CD4-positive, CD25-positive, alpha-beta regulatory T cell (primary cell): ENCODE measurements around the gene WNK4. TPM values are rescaled to one million over a fixed set of nuclear protein-coding genes. Genes with fewer than 3 reads are reported as not detected.
"Not testable (repeated sequence)": the region's sequence is repeated elsewhere in the genome, so short reads cannot be mapped to it uniquely, and the experiment has no call there.

Source experiments
- ATAC-seq, 2 donors: fragments of 150-1000 bp; cut with Tn5 transposase; one replicate each; pipeline ENCODE4 v1.10.0; 2021; ENCODE audit warnings: low read depth in 2 of 2, moderate number of reproducible peaks in 2 of 2, moderate library complexity in 1 of 2
- DNase-seq, 3 donors: peaks; one replicate each; pipeline versions ENCODE4 v3.0.0 to v3.0.0-alpha.2; 2012 to 2022; ENCODE audit warnings: mixed read lengths in 1 of 3
- H3K27ac ChIP-seq: one replicate; pipeline ENCODE4 v1.7.0; 2013; ENCODE audit warnings: mild to moderate bottlenecking, low read length; ENCODE audit not compliant: insufficient read depth, poor library complexity, severe bottlenecking
- H3K27me3 ChIP-seq: one replicate; pipeline ENCODE4 v1.7.0; 2013; ENCODE audit warnings: low read length; ENCODE audit not compliant: control insufficient read depth, insufficient read depth
- H3K36me3 ChIP-seq: one replicate; pipeline ENCODE4 v1.7.0; 2013; ENCODE audit warnings: mild to moderate bottlenecking, low read length, moderate library complexity; ENCODE audit not compliant: control insufficient read depth, insufficient read depth
- H3K4me1 ChIP-seq: 2 replicates; pipeline ENCODE4 v1.7.0; 2013; ENCODE audit warnings: mild to moderate bottlenecking, low read length; ENCODE audit not compliant: insufficient read depth, control insufficient read depth, poor library complexity, severe bottlenecking
- H3K4me3 ChIP-seq: one replicate; pipeline ENCODE4 v1.7.0; 2013; ENCODE audit warnings: low read depth, mild to moderate bottlenecking, low read length, moderate library complexity
- H3K9me3 ChIP-seq, 2 experiments: 1 replicate in 1 of 2; 2 replicates in 1 of 2; pipeline ENCODE4 v1.7.0; 2013; ENCODE audit warnings: low read length in 2 of 2, mild to moderate bottlenecking in 1 of 2, moderate library complexity in 1 of 2; ENCODE audit not compliant: control insufficient read depth in 2 of 2
- H3K27ac Mint-ChIP-seq, 3 donors: one replicate each; pipeline ENCODE4 v1.8.0; 2020 to 2022; ENCODE audit warnings: mild to moderate bottlenecking in 3 of 3, mixed read lengths in 3 of 3, moderate library complexity in 2 of 3
- H3K27me3 Mint-ChIP-seq: one replicate; pipeline ENCODE4 v1.8.0; 2022; ENCODE audit warnings: mild to moderate bottlenecking, mixed read lengths
- H3K36me3 Mint-ChIP-seq: one replicate; pipeline ENCODE4 v1.8.0; 2020; ENCODE audit warnings: mixed read lengths
- H3K4me1 Mint-ChIP-seq, 4 donors: one replicate each; pipeline ENCODE4 v1.8.0; 2020 to 2022; ENCODE audit warnings: mixed read lengths in 4 of 4, mild to moderate bottlenecking in 1 of 4
- H3K4me3 Mint-ChIP-seq, 4 donors: one replicate each; pipeline ENCODE4 v1.8.0; 2020 to 2022; ENCODE audit warnings: mild to moderate bottlenecking in 4 of 4, mixed read lengths in 4 of 4, moderate library complexity in 3 of 4
- H3K9me3 Mint-ChIP-seq, 7 donors: one replicate each; pipeline ENCODE4 v1.8.0; 2020 to 2022; ENCODE audit warnings: mixed read lengths in 7 of 7, mild to moderate bottlenecking in 3 of 7, moderate library complexity in 2 of 7
- polyA plus RNA-seq, 4 donors: library from polyadenylated mRNA; unstranded; fragments of 300-500 nt; fragmentation: Illumina TruSeq; gene quantifications; one replicate each; pipeline ENCODE4 v1.2.3, GENCODE V29; 2021
- total RNA-seq: library from RNA; stranded (reverse); gene quantifications from one replicate; pipeline ENCODE4 v1.2.3, GENCODE V29; 2022

The WNK4 gene
- total and polyA plus RNA-seq, 5 donors from 2014 or later, result 0.09 TPM; not detected in 4

DNA sequence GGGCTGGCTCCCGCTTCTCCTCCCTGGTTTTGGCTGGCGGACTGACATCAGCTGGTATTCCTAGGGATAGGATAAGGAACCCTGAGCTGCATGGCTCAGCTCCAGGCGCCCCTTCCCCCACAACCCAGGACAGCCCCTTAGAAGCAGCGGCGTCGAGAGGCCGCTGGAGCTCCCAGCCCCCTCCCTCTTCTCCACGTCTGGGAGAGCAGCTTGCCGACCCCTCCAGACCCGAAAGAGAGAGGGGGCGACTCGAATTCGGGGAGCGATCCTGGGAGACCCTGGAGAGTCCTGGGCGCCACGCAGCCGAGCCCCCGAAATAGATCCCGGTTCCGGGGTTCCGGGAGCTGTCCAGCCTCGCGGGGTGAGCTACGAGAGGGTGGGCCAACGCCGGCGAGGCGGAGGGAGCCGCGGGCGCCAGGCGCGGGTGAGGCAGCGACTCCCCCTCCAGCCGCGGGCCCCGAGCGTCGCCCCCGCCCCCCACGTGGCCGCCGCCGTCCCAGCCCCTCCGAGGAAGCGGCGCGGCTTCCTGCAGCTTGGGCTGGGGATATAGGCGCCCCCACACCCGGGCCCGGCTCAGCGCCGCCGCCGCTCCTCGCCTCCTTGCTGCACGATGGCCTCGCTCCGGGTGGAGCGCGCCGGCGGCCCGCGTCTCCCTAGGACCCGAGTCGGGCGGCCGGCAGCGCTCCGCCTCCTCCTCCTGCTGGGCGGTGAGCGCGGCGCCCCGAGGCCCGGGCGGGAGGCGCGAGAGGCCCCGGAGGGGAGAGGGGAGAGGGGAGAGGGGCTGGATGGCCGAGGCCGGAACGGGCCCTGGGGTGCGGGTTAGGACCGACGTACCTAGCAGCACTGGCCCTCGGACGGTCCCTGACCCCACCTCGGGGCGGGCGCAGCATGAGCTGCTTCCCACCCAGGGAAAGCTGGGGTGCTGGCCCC lies 19.5 kb upstream of the WNK4 start, which contains the start of gene RAMP2:
Gene RAMP2, plus strand, starts transcription at position 576 of the 930 bp plus-strand sequence. Its CDS starts 35 bp downstream, at position 611.
- Histone ChIP-seq H3K27ac (no peak within 1 kb of the TSS), H3K4me1 (peaks cover 14% of the 10 kb centered on the region), H3K4me3 (no peak within 1 kb of the TSS), H3K36me3 (no peaks in the 10 kb centered on the region), H3K9me3 (no peaks in the 10 kb centered on the region), H3K27me3 (peaks cover 24% of the 10 kb centered on the region)
- no peaks in the 10 kb centered on the region for H3K36me3 Mint-ChIP-seq
- peaks cover 0 to 16% (median 11%) of the 10 kb centered on the region in 4 donors for H3K4me1 Mint-ChIP-seq
- peak in 1 of 2 donors; percentile 33 for ATAC-seq
- DNase-seq, result no peak
- H3K27ac Mint-ChIP-seq, result no peak within 1 kb of the TSS
- H3K4me3 Mint-ChIP-seq, result peak within 1 kb of the TSS; percentile 15 to 83 (median 60)
- peaks cover 0 to 3% (median 0%) of the 10 kb centered on the region in 7 donors for H3K9me3 Mint-ChIP-seq
- H3K27me3 Mint-ChIP-seq, result peaks cover 63% of the 10 kb centered on the region

DNA sequence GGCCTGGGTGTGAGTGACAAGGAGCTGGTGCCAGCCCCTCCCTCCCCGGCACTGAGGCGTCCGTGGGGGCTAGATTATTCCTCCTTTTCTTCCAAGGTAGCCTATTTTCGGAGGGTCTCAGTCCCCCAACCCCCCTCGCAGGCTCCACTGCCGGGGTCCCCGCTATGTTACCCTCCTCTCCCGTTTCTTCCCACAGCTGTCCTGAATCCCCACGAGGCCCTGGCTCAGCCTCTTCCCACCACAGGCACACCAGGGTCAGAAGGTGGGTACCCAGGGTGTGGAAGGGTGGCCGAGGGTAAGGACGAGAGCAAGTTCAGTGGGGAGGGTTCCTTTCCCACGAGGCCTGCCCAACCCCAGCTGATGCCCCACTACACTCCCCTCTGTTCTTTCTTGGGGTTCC lies 18.8 kb upstream of the WNK4 start:
- no peaks in the 10 kb centered on the region for H3K9me3 ChIP-seq
- Mint-ChIP-seq H3K4me3 (peak overlapping the region in 2 of 4 donors; percentile 15 to 52), H3K36me3 (no peaks in the 10 kb centered on the region), H3K4me1 (peaks cover 0 to 16% (median 11%) of the 10 kb centered on the region in 4 donors), H3K9me3 (peaks cover 0 to 3% (median 0%) of the 10 kb centered on the region in 7 donors), H3K27me3 (peaks cover 58% of the 10 kb centered on the region), H3K27ac (no peak overlapping the region)
- peaks cover 14% of the 10 kb centered on the region for H3K4me1 ChIP-seq
- peaks cover 26% of the 10 kb centered on the region for H3K27me3 ChIP-seq
- no peaks in the 10 kb centered on the region for H3K36me3 ChIP-seq
- H3K4me3 ChIP-seq, result no peak overlapping the region
- no peak for ATAC-seq
- no peak overlapping the region for H3K27ac ChIP-seq
- DNase-seq, result no peak

DNA sequence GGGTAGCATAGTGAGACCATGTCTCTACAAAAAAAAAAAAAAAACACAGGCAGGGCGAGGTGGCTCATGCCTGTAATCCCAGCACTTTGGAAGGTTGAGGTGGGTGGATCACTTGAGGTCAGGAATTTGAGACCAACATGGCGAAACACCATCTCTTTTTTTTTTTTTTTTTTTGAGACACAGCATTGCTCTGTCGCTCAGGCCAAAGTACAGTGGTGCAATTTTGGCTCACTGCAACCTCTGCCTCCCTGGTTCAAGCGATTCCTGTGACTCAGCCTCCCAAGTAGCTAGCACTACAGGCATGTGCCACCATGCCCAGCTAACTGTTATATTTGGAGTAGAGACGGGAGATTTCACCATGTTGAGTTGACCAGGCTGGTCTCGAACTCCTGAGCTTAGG lies 14.3 kb upstream of the WNK4 start:
- DNase-seq, result no peak
- Mint-ChIP-seq H3K9me3 (peaks cover 0 to 2% (median 0%) of the 10 kb centered on the region in 7 donors), H3K27me3 (peaks cover 42% of the 10 kb centered on the region), H3K27ac (no peak overlapping the region), H3K4me1 (peaks cover 0 to 12% (median 8%) of the 10 kb centered on the region in 4 donors), H3K36me3 (no peaks in the 10 kb centered on the region), H3K4me3 (no peak overlapping the region)
- no peak for ATAC-seq
- no peaks in the 10 kb centered on the region for H3K36me3 ChIP-seq
- no peak overlapping the region for H3K27ac ChIP-seq
- H3K4me3 ChIP-seq, result no peak overlapping the region
- peaks cover 12% of the 10 kb centered on the region for H3K27me3 ChIP-seq
- peaks cover 7% of the 10 kb centered on the region for H3K4me1 ChIP-seq
- H3K9me3 ChIP-seq, result no peaks in the 10 kb centered on the region

DNA sequence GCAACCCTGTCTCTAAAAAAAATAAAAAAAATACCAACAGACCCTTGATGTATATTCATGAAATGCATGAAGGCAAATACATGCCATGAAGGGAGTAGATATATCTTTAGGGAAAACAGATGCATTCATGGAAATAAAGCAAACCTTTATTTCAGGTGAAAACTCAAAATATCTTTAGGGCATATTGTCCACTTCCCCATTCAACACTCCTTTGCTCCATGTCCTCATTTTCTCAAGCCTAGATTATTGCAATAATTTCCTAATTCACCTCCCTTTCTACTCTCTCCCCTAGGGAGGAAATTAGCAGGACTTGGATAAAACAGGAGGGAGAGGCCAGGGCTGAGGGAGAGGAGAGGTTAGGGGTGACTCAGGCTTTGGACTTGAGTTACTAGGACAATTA lies 12.9 kb upstream of the WNK4 start:
- no peak for DNase-seq
- H3K36me3 ChIP-seq, result no peaks in the 10 kb centered on the region
- H3K9me3 Mint-ChIP-seq, result no peaks in the 10 kb centered on the region
- H3K4me3 ChIP-seq, result no peak overlapping the region
- no peaks in the 10 kb centered on the region for H3K36me3 Mint-ChIP-seq
- H3K27me3 ChIP-seq, result peaks cover 2% of the 10 kb centered on the region
- peak overlapping the region in 1 of 4 donors; percentile 69 for H3K4me3 Mint-ChIP-seq
- peaks cover 31% of the 10 kb centered on the region for H3K27me3 Mint-ChIP-seq
- no peak for ATAC-seq
- H3K4me1 Mint-ChIP-seq, result peaks cover 0 to 10% (median 7%) of the 10 kb centered on the region in 4 donors
- no peak overlapping the region for H3K27ac ChIP-seq
- no peak overlapping the region for H3K27ac Mint-ChIP-seq
- no peaks in the 10 kb centered on the region for H3K9me3 ChIP-seq
- H3K4me1 ChIP-seq, result no peaks in the 10 kb centered on the region

DNA sequence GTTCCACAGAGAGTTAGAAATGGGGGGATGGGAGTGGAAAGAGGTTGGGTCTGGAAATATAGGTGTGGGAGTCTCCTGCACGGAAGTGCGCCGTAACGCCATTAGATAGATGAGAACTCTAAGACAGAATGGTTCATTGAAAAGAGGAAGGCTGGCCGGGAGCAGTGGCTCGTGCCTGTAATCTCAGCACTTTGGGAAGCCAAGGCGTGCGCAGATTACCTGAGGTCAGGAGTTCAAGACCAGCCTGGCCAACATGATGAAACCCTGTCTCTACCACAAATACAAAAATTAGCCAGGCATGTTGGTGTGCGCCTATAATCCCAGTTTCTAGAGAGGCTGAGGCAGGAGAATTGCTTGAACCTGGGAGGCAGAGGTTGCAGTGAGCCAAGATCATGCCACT lies 12.4 kb upstream of the WNK4 start:
- not testable (repeated sequence) for H3K4me3 Mint-ChIP-seq, H3K9me3 ChIP-seq, H3K4me3 ChIP-seq, H3K36me3 Mint-ChIP-seq, H3K27ac Mint-ChIP-seq, H3K4me1 ChIP-seq, H3K36me3 ChIP-seq, H3K27me3 ChIP-seq, H3K9me3 Mint-ChIP-seq, H3K27ac ChIP-seq, DNase-seq, ATAC-seq
- Mint-ChIP-seq H3K27me3 (peaks cover 26% of the 10 kb centered on the region), H3K4me1 (peaks cover under 1 to 15% (median 8%) of the 10 kb centered on the region in 4 donors)

DNA sequence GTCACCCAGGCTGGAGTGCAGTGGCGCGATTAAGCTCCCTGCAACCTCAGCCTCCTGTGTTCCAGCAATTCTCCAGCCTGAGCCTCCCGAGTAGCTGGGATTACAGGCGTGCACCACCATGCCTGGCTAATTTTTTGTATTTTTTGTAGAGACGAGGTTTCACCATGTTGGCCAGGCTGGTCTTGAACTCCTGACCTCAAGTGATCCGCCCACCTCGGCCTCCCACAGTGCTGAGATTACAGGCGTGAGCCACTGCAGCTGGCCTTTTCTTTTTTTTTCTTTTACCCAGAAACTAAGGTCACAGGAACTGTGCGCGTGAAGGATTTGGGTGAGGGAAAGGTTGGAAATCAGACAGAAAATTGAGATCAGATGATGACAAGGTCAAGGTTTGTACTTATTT lies 10.4 kb upstream of the WNK4 start:
- peaks cover 19% of the 10 kb centered on the region for H3K4me1 ChIP-seq
- not testable (repeated sequence) for H3K9me3 Mint-ChIP-seq, H3K27ac ChIP-seq, ATAC-seq, H3K4me3 Mint-ChIP-seq, DNase-seq, H3K9me3 ChIP-seq, H3K27me3 ChIP-seq, H3K36me3 Mint-ChIP-seq, H3K36me3 ChIP-seq, H3K27ac Mint-ChIP-seq, H3K4me3 ChIP-seq
- Mint-ChIP-seq H3K4me1 (peaks cover 4 to 31% (median 15%) of the 10 kb centered on the region in 4 donors), H3K27me3 (peaks cover 18% of the 10 kb centered on the region)

DNA sequence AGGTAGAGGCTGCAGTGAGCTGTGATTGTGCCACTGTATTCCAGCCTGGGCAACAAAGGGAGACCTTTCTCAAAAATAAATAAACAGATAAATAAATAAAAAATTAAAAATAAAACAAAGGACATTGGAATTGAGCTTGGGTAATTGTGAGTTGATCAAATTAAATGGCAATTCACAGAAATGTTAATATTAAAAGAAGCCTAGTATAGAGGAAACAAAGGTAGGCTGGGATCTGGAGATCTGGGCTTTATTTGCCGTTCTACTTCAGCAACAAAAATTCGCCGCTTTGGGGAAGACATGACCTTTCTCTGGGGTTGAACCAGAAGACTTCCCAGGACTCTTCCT lies 7.5 kb upstream of the WNK4 start:
- Histone ChIP-seq H3K4me1 (peaks cover 19% of the 10 kb centered on the region), H3K4me3 (peak overlapping the region; percentile 93), H3K36me3 (peaks cover 28% of the 10 kb centered on the region), H3K9me3 (no peaks in the 10 kb centered on the region), H3K27ac (peak overlapping the region; percentile 86), H3K27me3 (no peaks in the 10 kb centered on the region)
- Mint-ChIP-seq H3K27me3 (peaks cover 12% of the 10 kb centered on the region), H3K9me3 (no peaks in the 10 kb centered on the region), H3K4me1 (peaks cover 4 to 31% (median 18%) of the 10 kb centered on the region in 4 donors), H3K4me3 (peak overlapping the region; percentile 95 to 99 (median 98)), H3K27ac (peak overlapping the region; percentile 97 to 99 (median 99)), H3K36me3 (peaks cover 19% of the 10 kb centered on the region)
- ATAC-seq (peak in 1 of 2 donors; percentile 16), DNase-seq (no peak)
